ENCODE measurements around the gene PPP4R2.

- TF ChIP-seq CTCF (conservative IDR thresholded peaks at IDR 0.05) (no peak), EZH2 (IDR thresholded peaks at IDR 0.05; ENCODE audit: low read depth) (no peak)
These were observed 75.3 kb downstream of the PPP4R2 start for GRCh38 chr3:73071952-73072351.
